Endodermal cell (in vitro differentiated cells): ENCODE measurements around the gene EPAS1. TPM values are rescaled to one million over a fixed set of nuclear protein-coding genes. Genes with fewer than 3 reads are reported as not detected.

Experiments
- DNase-seq: peaks from one replicate; pipeline ENCODE4 v3.0.0-alpha.2; 2017
- H3K27ac ChIP-seq: 2 replicates; pipeline ENCODE4 v1.5.1; 2013; ENCODE audit warnings: mild to moderate bottlenecking, low read depth, low read length, moderate library complexity
- H3K27me3 ChIP-seq: 2 replicates; pipeline ENCODE4 v1.6.1; 2013; ENCODE audit warnings: mild to moderate bottlenecking, low read length, moderate library complexity; ENCODE audit not compliant: insufficient read depth, control insufficient read depth, poor library complexity, severe bottlenecking
- H3K36me3 ChIP-seq: 2 replicates; pipeline ENCODE4 v1.7.0; 2013; ENCODE audit warnings: mild to moderate bottlenecking, low read length, moderate library complexity; ENCODE audit not compliant: control insufficient read depth, insufficient read depth
- H3K4me1 ChIP-seq: one replicate; pipeline ENCODE4 v1.7.0; 2013; ENCODE audit warnings: low read length; ENCODE audit not compliant: control insufficient read depth, insufficient read depth
- H3K4me3 ChIP-seq: 2 replicates; pipeline ENCODE4 v1.5.1; 2013; ENCODE audit warnings: mild to moderate bottlenecking, low read length, moderate library complexity
- H3K9ac ChIP-seq: 2 replicates; pipeline ENCODE4 v1.6.1; 2013; ENCODE audit warnings: mild to moderate bottlenecking, low read length, moderate library complexity; ENCODE audit not compliant: poor library complexity, severe bottlenecking; ENCODE audit errors: extremely low read depth
- H3K9me3 ChIP-seq: 2 replicates; pipeline ENCODE4 v1.6.1; 2013; ENCODE audit warnings: mild to moderate bottlenecking, low read length, moderate library complexity; ENCODE audit not compliant: control insufficient read depth
- H3K27ac Mint-ChIP-seq: 2 replicates; pipeline ENCODE4 v1.8.0; 2020; ENCODE audit warnings: mixed read lengths
- H3K27me3 Mint-ChIP-seq: 2 replicates; pipeline ENCODE4 v1.8.0; 2021; ENCODE audit warnings: mild to moderate bottlenecking, mixed read lengths; ENCODE audit not compliant: insufficient read depth
- H3K36me3 Mint-ChIP-seq: 2 replicates; pipeline ENCODE4 v1.8.0; 2020; ENCODE audit warnings: low read depth, mixed read lengths
- H3K4me1 Mint-ChIP-seq: 2 replicates; pipeline ENCODE4 v1.8.0; 2020; ENCODE audit warnings: mixed read lengths
- H3K4me3 Mint-ChIP-seq: 2 replicates; pipeline ENCODE4 v1.8.0; 2020; ENCODE audit warnings: mild to moderate bottlenecking, moderate library complexity, mixed read lengths
- H3K9me3 Mint-ChIP-seq: 2 replicates; pipeline ENCODE4 v1.8.0; 2020; ENCODE audit warnings: mild to moderate bottlenecking, mixed read lengths
- CTCF ChIP-seq: fragments of 200-600 bp; sonication (generic); conservative IDR thresholded peaks from 2 replicates; pipeline ENCODE4 v1.5.0; 2021; ENCODE audit warnings: antibody characterized with exemption, mild to moderate bottlenecking
- WGBS, 2 experiments: methylation state at CpG; one replicate each; pipeline versions ENCODE4 v1.1.5 to v1.1.7; 2013; ENCODE audit warnings: missing lambda C conversion rate in 2 of 2, mixed read lengths in 1 of 2; ENCODE audit not compliant: insufficient coverage in 1 of 2, insufficient read length in 1 of 2; 5-methylcytosine and 5-hydroxymethylcytosine counted together
- total RNA-seq, 2 donors: library from RNA; stranded (reverse); fragmentation: NEBNext Ultra II Directional in 1 of 2; extraction: Animal tissue kit (Norgen Biotek cat#: 25700) in 1 of 2; gene quantifications; 2 replicates in 1 of 2; 3 replicates in 1 of 2; pipeline ENCODE4 v1.2.1, GENCODE V29; 2021

EPAS1 gene
- total RNA-seq, 2 donors from 2014 or later: 1.2 to 1.9 TPM

- Histone ChIP-seq H3K4me3 (no peak overlapping the region), H3K36me3 (no peaks in the 10 kb centered on the region), H3K9ac (no peak overlapping the region), H3K27ac (no peak overlapping the region), H3K4me1 (no peaks in the 10 kb centered on the region), H3K27me3 (no peaks in the 10 kb centered on the region), H3K9me3 (no peaks in the 10 kb centered on the region)
- H3K27ac Mint-ChIP-seq: no peak overlapping the region
- H3K27me3 Mint-ChIP-seq: peaks cover 3% of the 10 kb centered on the region
- H3K36me3 Mint-ChIP-seq: no peaks in the 10 kb centered on the region
- TF ChIP-seq CTCF: no peak
- H3K4me1 Mint-ChIP-seq: peaks cover 22% of the 10 kb centered on the region
- no peak for DNase-seq
- no peak overlapping the region for H3K4me3 Mint-ChIP-seq
- H3K9me3 Mint-ChIP-seq: no peaks in the 10 kb centered on the region
- 90 to 93% methylated on average over 3 to 5 of the region's 5 CpGs for WGBS, 2 experiments
These were observed 47.5 kb downstream of the EPAS1 start for GRCh38 chr2:46344706-46345105.

GRCh38 chr2:46345775-46346174 lies 48.6 kb downstream of the EPAS1 start:
- no peak for DNase-seq
- no peak for TF ChIP-seq CTCF
- H3K36me3 Mint-ChIP-seq: no peaks in the 10 kb centered on the region
- Histone ChIP-seq H3K4me3 (no peak overlapping the region), H3K27me3 (no peaks in the 10 kb centered on the region), H3K36me3 (no peaks in the 10 kb centered on the region), H3K9ac (no peak overlapping the region), H3K9me3 (no peaks in the 10 kb centered on the region), H3K4me1 (no peaks in the 10 kb centered on the region), H3K27ac (no peak overlapping the region)
- no peak overlapping the region for H3K4me3 Mint-ChIP-seq
- peaks cover 22% of the 10 kb centered on the region for H3K4me1 Mint-ChIP-seq
- no peak overlapping the region for H3K27ac Mint-ChIP-seq
- 84 to 89% methylated on average over 3 of the region's 3 CpGs for WGBS, 2 experiments
- no peaks in the 10 kb centered on the region for H3K9me3 Mint-ChIP-seq
- peaks cover 3% of the 10 kb centered on the region for H3K27me3 Mint-ChIP-seq

- no peaks in the 10 kb centered on the region for H3K9me3 ChIP-seq
- H3K27me3 ChIP-seq: no peaks in the 10 kb centered on the region
- Mint-ChIP-seq H3K4me1 (peaks cover 22% of the 10 kb centered on the region), H3K27me3 (peaks cover 3% of the 10 kb centered on the region), H3K27ac (no peak overlapping the region), H3K9me3 (no peaks in the 10 kb centered on the region), H3K4me3 (no peak overlapping the region), H3K36me3 (no peaks in the 10 kb centered on the region)
- H3K36me3 ChIP-seq: no peaks in the 10 kb centered on the region
- no peak for DNase-seq
- H3K27ac ChIP-seq: no peak overlapping the region
- no peaks in the 10 kb centered on the region for H3K4me1 ChIP-seq
- no peak overlapping the region for H3K9ac ChIP-seq
- no peak overlapping the region for H3K4me3 ChIP-seq
- no peak for TF ChIP-seq CTCF
- WGBS, 2 experiments: 92 to 93% methylated on average over 5 to 10 of the region's 10 CpGs
These were observed 49.5 kb downstream of the EPAS1 start for GRCh38 chr2:46346719-46347118.
